ENCODE data around the gene AMHR2.

- TF ChIP-seq CTCF (IDR thresholded peaks at IDR 0.05; ENCODE audit: poor library complexity, severe bottlenecking): no peak
- TF ChIP-seq EZH2 (IDR thresholded peaks at IDR 0.05; ENCODE audit: borderline replicate concordance, insufficient read depth, low read length, poor library complexity, severe bottlenecking): no peak
- no peak for TF ChIP-seq POLR2AphosphoS5 (IDR thresholded peaks at IDR 0.05)
- no peak for TF ChIP-seq EP300 (conservative IDR thresholded peaks at IDR 0.05; ENCODE audit: poor library complexity, severe bottlenecking)
Observed at GRCh38 chr12:53454707-53455106, 31.1 kb downstream of the AMHR2 start.

Measured in neural cell (in vitro differentiated cells).